Medulla oblongata (tissue), 1 donor: ENCODE measurements around the gene COMMD7.

ENCODE experiments used
- DNase-seq: peaks from one replicate; pipeline ENCODE4 v3.0.0-alpha.2; 2015; ENCODE audit errors: extremely low spot score

The COMMD7 gene

DNA sequence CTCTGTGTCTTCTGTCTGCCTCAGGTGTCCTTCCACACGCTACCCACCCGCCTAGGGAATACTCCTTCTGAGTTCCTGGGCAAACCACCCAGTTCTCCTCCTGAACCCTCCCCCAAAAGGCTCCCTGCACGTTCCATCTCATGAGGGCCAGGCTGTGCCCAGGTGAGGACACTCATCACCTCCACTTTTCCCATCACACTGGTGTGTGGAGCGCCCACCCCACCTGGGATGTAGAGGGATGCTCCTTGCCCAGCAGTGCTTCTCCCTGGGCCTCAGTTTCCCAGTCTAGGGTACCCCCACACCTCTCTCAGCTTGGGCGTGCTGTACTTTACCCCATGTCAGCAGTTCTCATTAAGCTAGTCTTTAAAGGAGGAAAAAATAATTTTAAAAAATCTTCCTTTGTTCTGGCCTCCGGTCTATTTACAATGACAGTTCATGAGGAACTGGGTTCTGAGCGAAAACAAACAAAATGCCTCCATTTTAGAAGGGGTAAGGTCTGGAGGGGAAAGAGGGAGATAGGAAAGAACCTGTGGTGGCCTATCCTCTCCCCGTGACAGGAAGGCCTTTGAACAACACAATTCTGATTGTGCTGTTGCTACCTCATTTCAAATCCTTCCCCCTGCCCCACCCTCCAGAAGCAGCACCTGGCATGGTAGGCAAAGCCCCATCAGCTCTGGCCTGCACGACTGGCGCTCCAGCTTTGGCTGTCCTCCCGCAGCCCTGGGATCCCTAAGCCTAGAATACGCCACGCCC lies 67.9 kb downstream of the COMMD7 start:
- DNase-seq = no peak

GRCh38 chr20:32674362-32674789 lies 68.9 kb downstream of the COMMD7 start:
- peak; percentile 47 for DNase-seq

- DNase-seq = no peak
Measured at GRCh38 chr20:32672982-32673851, 70.0 kb downstream of the COMMD7 start.

DNA sequence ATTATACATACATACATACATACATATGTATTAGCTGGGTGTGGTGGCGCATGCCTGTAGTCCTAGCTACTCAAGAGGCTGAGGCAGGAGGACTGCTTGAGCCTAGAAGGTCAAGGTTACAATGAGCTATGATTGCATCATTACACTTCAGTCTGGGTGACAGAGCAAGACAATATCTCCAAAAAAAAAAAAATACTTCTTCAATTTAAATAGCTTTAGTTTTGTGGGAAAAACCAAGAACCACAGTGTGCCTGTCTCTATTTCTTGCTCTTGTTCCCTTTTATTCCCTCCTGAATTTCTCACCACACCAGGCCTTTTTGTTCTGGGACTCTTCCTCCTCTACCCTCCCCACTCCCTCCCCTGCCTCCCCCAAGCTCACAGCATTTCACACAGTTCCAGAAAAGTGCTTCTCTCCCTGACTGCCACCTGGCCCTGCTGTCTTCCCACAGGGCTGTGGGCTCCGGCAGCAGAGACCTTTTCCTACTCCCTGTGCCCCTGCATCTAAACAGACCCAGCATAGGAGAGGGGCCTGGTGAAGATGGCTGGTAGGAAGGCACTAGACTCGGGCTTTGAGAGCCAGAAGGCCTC lies 70.8 kb downstream of the COMMD7 start:
- peak; percentile 43 for DNase-seq

- no peak for DNase-seq
Measured at GRCh38 chr20:32670773-32671455, 72.4 kb downstream of the COMMD7 start.

DNA sequence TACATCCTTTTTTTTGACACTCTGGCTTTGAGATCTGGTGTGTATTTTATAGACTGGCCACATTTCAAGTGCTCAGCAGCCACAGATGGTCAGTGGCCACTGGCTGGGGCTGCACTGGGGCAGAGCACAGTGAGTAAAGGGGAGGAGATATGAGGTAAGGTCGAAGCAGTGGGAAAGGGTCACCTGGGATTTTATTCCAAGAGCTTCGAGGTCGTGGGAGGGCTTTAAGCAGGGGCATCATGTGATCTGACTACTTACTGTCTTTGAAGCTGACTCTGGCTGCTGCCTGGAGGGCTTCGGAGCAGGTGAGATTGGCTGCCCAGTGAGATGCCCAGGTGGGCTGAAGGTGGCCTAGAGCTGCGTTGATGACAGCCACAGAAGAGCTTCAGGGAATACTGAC lies 76.2 kb downstream of the COMMD7 start:
- no peak for DNase-seq

GRCh38 chr20:32664678-32665159 lies 78.5 kb downstream of the COMMD7 start:
- no peak for DNase-seq

GRCh38 chr20:32664012-32664677 lies 79.1 kb downstream of the COMMD7 start:
- no peak for DNase-seq

DNA sequence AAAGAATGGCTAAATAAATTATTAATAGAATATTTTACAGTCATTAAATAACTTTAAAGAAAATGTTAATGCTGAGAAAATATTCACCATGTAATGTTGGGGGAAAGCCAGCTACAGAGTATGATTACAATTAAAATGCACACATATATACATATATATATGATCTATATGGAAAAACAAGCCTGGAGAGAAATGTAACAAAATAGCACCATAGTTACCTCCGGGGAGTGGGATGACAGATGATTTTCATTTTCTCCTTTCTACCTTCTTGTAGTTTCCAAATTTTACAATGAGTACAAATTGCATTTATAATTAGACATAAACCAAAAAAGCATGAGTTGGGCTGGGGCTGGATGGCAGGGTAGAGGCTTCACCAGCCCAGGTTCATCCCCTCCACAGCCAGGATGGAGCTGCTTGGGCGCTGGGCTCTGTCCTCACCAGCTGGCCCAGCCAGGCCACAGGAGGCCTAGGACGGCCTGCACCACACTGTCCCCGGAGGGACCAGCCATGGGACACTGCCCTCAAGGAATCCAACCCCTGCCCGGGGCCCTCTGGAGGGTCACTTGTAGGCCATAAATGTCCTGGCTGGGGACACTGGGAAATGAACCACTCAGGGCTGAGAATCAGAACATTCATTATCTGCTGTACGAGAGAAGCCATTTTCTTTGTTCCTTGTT lies 79.8 kb downstream of the COMMD7 start:
- DNase-seq = no peak

GRCh38 chr20:32661820-32662528 lies 81.3 kb downstream of the COMMD7 start:
- no peak for DNase-seq

GRCh38 chr20:32660661-32661060 lies 82.6 kb downstream of the COMMD7 start:
- DNase-seq = no peak

- DNase-seq = no peak
Measured at GRCh38 chr20:32656827-32657226, 86.4 kb downstream of the COMMD7 start.

DNA sequence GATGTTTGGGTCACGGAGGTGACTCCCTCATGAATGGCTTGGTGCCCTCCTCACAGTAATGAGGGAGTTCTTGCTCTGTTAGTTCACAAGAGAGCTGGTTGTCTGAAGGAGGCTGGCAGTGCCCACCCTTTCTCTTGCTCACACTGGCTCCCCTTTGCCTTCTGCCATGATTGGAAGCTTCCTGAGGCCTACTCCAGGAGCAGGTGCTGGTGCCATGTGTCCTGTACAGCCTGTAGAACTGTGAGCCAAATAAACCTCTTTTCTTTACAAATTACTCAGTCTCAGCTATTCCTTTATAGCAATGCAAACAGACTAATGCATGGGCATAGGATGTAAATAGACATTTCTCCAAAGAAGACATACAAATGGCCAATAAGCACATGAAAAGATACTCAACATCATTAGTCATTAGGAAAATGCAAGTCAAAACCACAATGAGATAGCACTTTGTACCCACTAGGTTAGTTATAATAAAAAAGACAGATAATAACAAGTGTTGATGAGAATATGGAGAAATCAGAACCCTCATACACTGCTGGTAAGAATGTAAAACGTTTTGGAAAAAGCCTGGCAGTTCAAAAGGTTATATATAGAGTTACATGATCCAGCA lies 87.3 kb downstream of the COMMD7 start:
- no peak for DNase-seq

- peak; percentile 89 for DNase-seq
Measured at GRCh38 chr20:32652739-32653526, 90.3 kb downstream of the COMMD7 start.
